HK-2 (cell line): ENCODE results near the gene MAPRE2.

Experiments used
- DNase-seq: peaks from one replicate; pipeline ENCODE4 v3.0.0-alpha.2; 2018; ENCODE audit not compliant: unreplicated experiment

Gene MAPRE2

GRCh38 chr18:35180455-35180854 lies 139.2 kb downstream of the MAPRE2 start:
- no peak for DNase-seq

DNA sequence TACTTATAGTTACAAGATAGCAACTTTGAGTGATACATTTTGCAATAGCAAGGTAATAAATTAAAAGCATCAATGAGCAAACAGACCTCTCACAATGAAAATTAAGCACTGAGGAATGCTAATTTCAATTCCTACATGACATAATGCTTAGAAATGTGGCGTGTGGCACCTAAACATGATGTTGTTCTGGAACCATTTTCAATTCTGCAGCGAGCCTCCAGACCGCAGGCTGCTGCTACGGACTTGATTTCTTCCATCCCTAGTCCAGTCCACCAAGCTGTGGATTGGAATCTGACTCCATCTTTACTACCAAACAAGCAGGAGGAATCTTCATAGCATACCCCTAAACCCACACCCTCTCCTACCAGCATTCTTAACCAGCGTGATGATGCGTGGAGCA lies 140.9 kb downstream of the MAPRE2 start:
- no peak for DNase-seq

DNA sequence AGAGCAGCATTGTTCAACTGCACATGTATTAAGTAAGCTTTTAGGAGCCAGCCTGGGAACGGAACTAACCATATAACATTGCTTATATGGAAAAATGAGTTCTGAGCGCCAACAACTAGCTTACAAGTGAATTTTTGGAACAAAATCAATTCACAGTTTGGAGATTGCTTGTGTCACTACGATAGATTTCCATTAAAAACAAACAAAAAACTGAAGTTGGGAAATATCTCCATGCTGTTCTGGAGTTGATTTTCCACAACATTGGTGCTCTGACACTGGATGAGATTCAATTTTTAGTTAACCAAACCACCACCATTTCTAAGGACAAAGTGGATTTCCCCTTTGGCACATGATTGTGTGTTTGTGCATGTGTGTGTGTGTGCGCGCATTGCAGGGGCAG lies 142.7 kb downstream of the MAPRE2 start:
- DNase-seq, result no peak

GRCh38 chr18:35185771-35186170 lies 144.6 kb downstream of the MAPRE2 start:
- no peak for DNase-seq

DNA sequence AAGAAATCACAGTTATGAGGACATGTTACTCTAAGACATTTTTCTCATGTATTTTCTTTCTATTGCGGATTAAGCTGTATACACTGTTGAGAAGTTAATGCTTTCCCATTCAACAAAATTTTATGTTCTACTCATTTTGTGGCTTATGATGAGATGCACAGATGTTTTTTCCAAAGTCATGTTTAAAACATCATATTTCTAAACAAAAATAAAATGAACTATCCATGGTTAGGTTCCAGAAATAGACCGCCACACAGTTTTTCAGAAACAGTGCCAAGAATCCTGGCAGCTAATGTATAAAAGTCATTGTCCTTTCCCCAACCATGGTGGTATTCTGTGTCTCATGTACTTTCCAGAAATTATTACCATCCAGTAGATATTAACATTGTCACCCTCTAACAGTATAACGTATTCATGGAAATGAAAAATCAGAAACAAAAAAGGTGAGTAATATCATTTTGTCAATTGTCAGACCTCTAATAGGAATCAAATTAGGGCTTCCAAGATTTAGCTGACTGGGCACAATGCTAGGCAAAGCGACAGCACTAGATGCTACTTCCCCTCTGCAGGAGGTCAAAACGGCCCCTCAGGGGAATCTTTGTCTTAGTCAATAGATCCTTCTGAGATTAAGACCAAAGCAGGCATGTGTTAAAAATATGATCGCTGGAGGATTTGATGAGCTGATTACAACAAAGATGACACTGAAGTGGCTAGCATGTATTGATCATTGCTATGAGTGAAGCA lies 145.2 kb downstream of the MAPRE2 start:
- no peak for DNase-seq

DNA sequence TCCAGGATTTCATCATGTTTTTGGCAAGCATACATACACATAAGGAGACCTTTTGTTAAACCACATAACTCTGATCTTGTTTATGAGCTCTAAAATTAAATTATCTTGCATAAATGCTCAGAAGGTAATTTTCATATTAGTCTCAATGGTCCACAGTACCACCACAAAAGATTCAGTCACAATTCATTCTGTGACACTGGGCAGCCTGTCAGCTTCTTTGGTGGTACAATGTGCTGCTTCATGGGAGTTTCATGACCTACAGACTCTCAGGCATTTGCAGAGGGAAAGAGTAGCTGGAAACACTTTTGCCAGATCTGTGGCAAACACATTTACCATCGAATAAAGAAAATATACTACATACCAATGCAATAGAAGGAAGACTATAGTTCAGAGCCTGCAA lies 148.3 kb downstream of the MAPRE2 start:
- DNase-seq, result no peak

DNA sequence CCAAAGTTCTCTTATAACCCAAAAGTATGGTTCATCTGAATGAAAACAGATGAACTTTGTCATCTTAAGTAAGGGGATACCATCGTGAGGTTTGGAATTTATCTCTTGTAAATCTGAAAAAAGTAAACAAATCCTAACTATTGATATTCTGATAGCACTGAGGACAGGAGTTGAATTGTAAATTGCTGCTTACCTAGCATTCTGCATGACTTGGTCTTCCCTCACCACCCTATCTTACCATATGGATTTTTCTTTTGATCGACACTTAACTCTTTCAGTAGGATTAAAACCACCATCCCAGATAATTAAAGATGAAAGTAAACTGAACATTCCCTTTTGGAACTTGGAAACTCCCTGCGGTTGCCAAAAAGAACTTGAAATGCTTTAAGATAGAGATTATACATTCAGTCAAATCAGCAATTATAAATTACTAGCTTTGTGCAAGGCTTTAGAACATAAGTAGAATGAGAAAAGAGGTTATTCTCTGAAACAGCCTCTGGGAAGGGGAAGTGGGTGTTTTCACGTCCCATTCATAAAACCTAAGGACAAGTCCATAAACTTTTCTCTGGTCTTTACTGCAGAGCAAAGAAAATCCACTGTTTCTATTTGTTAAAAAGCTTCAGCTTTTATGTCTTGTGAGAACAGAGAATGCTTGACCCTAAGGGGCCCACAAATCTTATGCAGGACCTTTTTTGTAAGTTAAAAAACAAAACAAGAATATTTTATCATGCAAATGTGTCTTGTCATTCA lies 149.9 kb downstream of the MAPRE2 start:
- DNase-seq, result no peak

DNA sequence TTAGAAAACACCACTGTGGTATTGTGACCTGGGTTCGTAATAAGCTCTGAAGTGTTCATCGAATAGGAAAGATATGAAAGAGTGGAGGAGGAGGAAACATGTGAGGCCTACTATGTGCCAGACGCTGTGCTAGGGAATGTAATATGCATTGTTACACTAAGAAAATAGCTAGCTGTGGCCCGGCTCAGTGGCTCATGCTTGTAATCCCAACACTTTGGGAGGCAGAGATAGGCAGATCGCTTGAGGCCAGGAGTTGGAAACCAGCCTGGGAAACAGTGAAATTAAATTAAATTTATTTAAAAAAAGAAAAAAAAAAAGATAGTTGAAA lies 150.4 kb downstream of the MAPRE2 start:
- DNase-seq, result no peak

DNA sequence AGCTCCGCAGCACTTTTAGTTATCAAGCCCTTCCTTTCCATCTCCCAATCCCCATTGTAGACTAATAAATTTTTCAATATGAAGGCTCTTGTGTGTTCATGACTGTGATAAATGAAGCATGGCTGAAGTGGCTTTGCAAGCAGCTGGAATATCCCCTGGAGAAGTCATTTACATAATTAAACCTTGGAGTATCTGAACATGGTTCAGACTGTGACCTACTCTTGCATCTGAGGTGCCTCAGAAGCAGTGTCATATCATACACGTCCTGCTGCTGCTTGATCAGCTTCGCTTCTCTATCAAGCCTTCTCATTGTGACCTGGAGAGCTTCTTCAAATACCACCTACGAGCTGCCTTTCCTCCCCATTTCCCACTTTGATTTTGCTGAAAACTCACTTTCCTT lies 151.2 kb downstream of the MAPRE2 start:
- no peak for DNase-seq
